NCI-H2107 (cell line): ENCODE data around the gene GGNBP2.

Experiments
- DNase-seq: peaks from one replicate; lab custom pipeline; 2025; lab: John Stamatoyannopoulos, UW

Gene GGNBP2

GRCh38 chr17:36566081-36566480, 21.4 kb downstream of the GGNBP2 start:
- no peak for DNase-seq

- DNase-seq = no peak
These were observed 30.3 kb downstream of the GGNBP2 start for GRCh38 chr17:36575028-36575427.

- DNase-seq = no peak
These were observed 32.1 kb downstream of the GGNBP2 start for GRCh38 chr17:36576793-36577192.

DNA sequence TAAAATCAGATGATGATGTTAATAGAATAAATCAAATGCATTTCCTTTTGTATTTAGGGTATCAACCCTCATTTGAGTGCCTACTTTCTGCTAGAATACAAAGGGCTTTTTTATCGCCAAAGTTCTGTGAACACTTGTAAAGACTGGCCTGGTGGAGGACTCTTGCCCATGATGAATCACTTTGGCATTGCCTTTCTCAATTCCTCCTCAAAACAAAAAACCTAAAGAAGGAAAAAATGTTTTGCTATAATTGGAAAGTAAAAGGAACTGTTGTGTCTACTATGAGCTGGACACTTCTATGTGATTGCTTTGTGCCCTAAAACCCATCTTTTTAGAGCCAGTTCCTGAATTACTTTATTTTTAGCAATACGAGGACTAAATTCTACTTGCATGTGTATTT, 34.0 kb downstream of the GGNBP2 start:
- no peak for DNase-seq

- DNase-seq = no peak
These were observed 39.1 kb downstream of the GGNBP2 start for GRCh38 chr17:36583787-36584186.

GRCh38 chr17:36586138-36586537, 41.4 kb downstream of the GGNBP2 start:
- DNase-seq = no peak

- no peak for DNase-seq
These were observed 45.4 kb downstream of the GGNBP2 start for GRCh38 chr17:36590082-36590481.

DNA sequence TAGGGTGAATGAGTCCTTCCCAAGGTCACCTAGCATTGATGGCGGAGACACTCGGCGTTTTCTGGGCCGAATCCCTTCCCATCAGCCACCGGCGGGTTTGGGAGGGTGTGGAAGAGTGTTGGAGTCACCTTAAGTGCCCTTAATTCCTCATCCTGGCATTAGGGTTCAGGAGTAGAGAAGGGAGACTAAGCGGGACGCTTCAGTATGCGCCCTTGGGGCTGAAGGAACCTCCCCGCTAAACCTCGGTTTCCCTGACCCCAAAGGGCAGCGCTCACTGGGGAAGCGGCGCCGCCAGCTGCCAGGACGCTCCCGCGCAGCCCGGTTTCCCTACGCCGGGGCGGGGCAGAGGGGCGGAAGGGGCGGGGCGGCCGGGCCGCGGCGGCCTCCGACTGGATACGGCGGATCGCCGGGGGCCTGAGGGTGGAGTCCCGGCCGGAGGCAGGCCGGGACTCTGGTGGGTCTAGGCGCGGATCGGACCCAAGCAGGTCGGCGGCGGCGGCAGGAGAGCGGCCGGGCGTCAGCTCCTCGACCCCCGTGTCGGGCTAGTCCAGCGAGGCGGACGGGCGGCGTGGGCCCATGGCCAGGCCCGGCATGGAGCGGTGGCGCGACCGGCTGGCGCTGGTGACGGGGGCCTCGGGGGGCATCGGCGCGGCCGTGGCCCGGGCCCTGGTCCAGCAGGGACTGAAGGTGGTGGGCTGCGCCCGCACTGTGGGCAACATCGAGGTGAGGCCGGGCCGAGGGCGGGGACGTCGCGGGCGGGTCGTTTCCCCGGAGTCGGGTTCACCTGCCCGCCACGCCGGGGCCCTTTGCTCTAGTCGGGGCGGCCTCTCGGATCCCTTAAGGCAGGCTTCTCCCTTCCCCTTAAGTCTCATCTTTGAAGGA, 47.0 kb downstream of the GGNBP2 start, which contains the start of gene DHRS11:
Gene DHRS11, plus strand, starts transcription at position 446 of the 882 bp plus-strand sequence. Its CDS starts 131 bp downstream, at position 577.
- DNase-seq = peak; percentile 42

GRCh38 chr17:36592316-36592715, 47.6 kb downstream of the GGNBP2 start:
- no peak for DNase-seq

DNA sequence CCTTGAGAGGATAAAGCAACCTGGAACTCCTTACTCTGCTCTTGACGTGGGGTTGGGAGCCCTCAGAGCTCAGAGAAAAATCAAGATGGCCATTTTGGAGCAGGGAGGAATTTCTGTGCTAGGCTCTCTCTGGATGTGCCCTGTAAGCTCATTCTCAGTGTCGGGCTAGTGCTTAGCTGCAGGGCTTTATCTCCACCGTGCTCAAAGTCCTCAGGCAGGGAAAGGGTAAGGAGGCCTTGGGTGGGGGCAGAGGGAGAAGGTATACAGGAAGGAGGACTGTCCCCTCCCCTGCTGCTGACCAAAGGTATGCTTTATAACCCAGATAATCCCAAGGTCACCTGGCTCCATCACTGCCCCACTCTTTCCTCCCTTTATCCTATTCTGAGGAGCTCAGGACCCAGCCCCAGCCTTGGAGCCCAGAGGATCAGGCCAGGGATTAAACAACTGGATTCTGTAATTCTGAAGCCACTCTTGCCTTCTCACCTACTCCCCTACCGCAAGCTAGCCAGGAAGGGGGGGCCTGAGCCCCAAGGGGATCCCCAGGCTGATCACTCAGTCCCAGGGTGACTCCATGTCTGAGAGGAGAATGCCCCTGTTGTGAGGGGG, 48.1 kb downstream of the GGNBP2 start:
- no peak for DNase-seq

- no peak for DNase-seq
These were observed 49.1 kb downstream of the GGNBP2 start for GRCh38 chr17:36593656-36594316.

DNA sequence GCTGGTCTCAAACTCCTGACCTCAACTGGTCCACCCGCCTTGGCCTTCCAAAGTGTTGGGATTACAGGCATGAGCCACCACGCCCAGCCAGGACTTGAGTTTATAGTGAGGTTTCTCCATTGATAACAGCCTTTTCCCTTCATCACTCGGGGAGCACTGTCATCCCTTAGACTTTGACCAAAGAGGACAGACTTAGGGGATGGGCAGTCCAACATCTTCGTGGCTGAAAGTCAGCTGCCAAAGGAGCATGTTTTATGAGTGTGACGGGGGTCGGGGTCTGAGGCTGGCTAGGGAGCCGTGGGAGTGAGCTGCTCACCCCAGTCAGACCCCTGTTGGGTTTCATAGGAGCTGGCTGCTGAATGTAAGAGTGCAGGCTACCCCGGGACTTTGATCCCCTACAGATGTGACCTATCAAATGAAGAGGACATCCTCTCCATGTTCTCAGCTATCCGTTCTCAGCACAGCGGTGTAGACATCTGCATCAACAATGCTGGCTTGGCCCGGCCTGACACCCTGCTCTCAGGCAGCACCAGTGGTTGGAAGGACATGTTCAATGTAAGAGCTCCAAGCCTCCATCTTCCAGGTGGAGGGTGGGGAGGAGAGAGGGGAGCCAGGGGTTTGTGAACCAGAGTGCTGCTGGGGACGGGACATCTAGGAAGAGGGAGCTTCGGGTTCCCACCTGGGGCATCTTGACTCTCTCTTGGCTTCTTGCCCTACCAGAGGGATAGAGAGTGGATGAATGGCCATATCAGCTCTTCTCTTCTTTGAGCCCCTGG, 50.1 kb downstream of the GGNBP2 start:
- no peak for DNase-seq

DNA sequence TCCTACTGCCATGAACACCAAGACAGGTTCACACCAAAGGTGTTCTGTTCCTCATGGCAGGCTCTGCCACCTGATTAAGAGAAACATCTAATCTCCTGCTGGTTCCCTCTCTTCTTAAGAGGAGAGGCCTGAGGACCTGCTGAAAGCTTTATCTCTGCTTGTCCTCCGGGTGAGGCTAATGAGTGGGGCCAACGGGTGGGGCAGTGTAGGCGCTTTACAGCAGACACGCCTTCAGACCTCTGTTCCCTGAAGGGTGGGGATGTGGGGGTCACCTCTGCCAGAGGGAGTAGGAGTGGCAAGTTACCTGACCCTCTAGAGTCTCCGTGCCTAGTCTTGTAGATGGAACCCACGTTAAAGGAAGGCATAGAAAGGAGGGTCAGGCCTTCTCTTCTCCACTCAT, 52.5 kb downstream of the GGNBP2 start:
- DNase-seq = no peak

- DNase-seq = no peak
These were observed 53.4 kb downstream of the GGNBP2 start for GRCh38 chr17:36597866-36598777.

DNA sequence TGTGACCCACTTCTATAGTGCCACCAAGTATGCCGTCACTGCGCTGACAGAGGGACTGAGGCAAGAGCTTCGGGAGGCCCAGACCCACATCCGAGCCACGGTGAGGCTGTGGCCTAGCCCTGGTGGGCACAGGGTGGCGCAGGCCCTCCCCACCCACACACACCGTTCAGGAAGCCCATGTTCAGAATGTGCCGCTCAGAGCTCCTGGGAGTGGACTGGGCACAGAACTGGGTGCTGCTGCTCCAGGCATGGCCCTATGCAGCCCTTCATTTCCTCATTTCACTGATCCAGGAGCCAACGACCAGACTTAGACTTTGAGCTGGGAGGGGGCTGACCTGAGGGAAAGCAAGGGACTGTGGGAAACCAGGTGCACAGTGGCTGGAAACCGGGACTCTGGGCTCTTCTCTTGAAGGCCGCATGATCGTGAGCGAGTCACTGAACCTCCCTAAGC, 54.3 kb downstream of the GGNBP2 start:
- no peak for DNase-seq

GRCh38 chr17:36599546-36600250, 55.0 kb downstream of the GGNBP2 start:
- no peak for DNase-seq

DNA sequence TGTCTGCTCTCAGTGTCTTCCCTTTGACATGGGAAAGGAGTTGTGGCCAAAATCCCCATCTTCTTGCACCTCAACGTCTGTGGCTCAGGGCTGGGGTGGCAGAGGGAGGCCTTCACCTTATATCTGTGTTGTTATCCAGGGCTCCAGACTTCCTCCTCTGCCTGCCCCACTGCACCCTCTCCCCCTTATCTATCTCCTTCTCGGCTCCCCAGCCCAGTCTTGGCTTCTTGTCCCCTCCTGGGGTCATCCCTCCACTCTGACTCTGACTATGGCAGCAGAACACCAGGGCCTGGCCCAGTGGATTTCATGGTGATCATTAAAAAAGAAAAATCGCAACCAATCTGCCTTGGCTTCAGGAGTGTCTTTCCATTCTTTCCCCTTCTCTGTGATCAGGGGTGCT, 55.7 kb downstream of the GGNBP2 start:
- DNase-seq = no peak

DNA sequence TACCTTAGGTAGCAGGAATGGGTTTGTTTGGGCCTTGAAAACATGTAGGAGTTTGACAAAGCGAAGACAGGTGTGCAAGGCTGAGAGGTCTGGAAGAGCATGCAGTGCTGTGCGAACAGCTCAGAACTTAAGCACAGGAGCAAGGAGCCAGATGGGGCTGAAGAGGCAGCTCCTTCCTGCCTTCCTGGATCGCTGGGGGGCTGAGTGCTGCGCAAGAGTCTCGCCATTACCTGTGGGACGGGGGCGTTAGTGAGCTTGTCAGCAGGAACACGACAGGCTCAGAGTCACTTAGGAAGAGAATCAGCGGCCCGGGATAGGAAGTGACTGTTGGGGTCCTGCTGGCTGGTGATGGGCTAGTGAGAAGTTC, 56.2 kb downstream of the GGNBP2 start:
- DNase-seq = no peak

GRCh38 chr17:36601303-36602029, 56.7 kb downstream of the GGNBP2 start, which contains the start of gene MRM1:
Gene MRM1 (plus strand): TSS chr17:36601583. CDS start chr17:36601811, 228 bp downstream.
- peak; percentile 79 for DNase-seq
